NCI-H2107 treated with DMSO at 0.1 percent for 48 hours (cell line): ENCODE data around the gene MRFAP1.
"Not testable (repeated sequence)": the region's sequence is repeated elsewhere in the genome, so short reads cannot be mapped to it uniquely, and the experiment has no call there.

Source experiments
- DNase-seq: peaks from one replicate; lab custom pipeline; 2025; ENCODE audit not compliant: unreplicated experiment; lab: John Stamatoyannopoulos, UW

Gene MRFAP1

GRCh38 chr4:6633091-6633906 is 7.2 kb upstream of the MRFAP1 start:
- peak; percentile 56 for DNase-seq

- no peak for DNase-seq
Measured at GRCh38 chr4:6634746-6635145, 5.7 kb upstream of the MRFAP1 start.

GRCh38 chr4:6639137-6639680 is 1.3 kb upstream of the MRFAP1 start:
- no peak for DNase-seq

GRCh38 chr4:6641164-6641970 is 882 bp downstream of the MRFAP1 start:
- no peak for DNase-seq

- DNase-seq, result no peak
Measured at GRCh38 chr4:6641971-6642320, 1.5 kb downstream of the MRFAP1 start.

DNA sequence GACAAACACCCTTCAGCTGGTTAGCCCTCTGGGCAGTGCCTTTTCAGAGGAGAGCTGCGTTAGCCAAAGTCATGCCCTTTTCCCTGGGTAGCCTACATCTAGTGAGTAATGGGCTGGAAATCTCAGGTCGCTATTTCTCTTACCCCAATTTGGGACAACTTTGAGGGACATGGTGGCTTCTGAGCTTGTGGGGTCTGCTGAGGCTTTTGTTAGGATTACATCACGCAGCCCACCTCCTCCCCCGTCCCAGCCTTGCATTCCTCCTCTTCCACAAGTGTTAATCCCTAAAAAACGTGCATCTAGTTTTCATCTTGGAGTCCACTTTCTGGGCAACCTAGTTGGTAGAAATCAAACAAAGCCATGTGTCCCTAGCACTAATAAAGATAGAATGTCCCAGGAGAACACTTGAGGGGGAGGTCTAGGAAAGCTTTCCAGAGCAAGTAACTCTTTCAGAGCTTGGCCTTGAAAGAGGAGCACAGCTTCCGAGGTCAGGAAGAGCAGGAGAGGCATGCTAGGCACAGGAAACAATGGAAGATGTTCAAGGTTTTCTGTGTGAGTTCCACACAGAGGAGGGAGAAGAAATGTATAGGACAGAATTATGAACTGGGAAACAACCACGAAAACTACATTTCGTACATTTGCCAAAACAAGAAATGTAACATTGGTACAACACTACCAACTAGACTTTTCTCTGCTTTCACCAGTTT is 2.8 kb downstream of the MRFAP1 start:
- DNase-seq, result no peak

DNA sequence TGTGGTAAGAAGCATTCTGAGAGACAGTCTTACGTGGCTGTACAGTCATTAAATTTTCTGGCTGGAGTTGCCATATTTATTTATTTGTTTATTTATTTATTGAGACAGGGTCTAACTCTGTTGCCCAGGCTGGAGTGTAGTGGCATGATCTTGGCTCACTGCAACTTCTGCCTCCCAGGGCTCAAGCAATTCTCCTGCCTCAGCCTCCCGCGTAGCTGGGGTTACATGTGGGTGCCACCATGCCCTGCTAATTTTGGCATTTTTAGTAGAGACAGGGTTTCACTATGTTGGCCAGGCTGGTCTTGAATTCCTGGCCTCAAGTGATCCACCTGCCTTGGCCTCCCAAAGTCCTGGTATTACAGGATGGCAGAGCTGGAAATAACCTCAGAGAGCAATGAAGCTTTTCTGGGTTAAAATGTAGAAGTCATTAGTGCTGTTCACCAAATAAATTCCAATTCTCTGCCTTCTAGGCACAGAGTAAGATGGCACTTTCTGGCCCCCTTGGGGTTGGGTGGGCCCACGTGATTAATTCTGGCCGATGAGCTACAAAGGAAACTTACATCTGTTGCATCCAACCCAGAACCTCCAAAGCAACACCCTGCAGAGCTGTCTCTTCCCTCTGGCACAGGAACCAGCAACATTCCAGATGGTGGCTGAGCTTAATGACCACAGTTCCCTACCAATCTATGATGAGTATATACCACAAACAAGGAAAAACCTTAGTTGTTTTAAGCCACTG is 4.5 kb downstream of the MRFAP1 start:
- DNase-seq, result no peak

GRCh38 chr4:6647169-6647568 is 6.7 kb downstream of the MRFAP1 start:
- DNase-seq, result no peak

GRCh38 chr4:6647582-6648230 is 7.2 kb downstream of the MRFAP1 start:
- DNase-seq, result no peak

GRCh38 chr4:6649216-6649615 is 8.7 kb downstream of the MRFAP1 start:
- no peak for DNase-seq

DNA sequence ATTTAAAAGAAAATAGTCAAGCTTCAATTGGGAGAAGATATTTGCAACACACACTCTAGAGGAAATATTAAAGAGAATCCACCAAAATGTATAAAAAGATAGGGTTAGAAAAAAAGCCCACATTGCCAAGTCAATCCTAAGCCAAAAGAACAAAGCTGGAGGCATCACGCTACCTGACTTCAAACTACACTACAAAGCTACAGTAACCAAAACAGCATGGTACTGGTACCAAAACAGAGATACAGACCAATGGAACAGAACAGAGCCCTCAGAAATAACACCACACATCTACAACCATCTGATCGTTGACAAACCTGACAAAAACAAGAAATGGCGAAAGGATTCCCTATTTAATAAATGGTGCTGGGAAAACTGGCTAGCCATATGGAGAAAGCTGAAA is 13.7 kb downstream of the MRFAP1 start:
- DNase-seq, result not testable (repeated sequence)

DNA sequence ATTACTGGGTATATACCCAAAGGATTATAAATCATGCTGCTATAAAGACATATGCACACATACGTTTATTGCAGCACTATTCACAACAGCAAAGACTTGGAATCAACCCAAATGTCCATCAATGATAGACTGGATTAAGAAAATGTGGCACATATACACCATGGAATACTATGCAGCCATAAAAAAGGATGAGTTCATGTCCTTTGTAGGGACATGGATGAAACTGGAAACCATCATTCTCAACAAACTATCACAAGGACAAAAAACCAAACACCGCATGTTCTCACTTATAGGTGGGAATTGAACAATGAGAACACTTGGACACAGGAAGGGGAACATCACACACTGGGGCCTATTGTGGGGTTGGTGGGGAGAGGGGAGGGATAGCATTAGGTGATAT is 14.8 kb downstream of the MRFAP1 start:
- not testable (repeated sequence) for DNase-seq

DNA sequence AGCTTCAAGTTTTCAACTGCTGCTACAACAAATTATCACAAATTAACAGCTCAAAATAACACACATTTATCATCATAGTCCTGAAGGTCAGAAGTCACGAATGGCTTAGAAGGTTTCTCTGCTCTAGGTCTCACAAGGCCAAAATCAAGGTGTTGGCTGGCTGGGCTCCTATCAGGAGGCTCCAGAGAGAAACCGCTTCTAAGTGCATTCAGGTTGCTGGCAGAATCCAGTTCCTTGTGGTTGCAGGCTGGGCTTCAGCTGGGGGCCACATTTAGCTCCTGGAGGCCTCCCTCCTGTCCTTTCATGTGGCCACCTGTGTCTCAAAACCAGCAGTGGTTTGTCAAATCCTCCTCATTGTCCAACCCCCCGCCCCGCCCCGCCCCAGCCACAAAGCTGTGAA is 15.4 kb downstream of the MRFAP1 start:
- DNase-seq, result no peak

DNA sequence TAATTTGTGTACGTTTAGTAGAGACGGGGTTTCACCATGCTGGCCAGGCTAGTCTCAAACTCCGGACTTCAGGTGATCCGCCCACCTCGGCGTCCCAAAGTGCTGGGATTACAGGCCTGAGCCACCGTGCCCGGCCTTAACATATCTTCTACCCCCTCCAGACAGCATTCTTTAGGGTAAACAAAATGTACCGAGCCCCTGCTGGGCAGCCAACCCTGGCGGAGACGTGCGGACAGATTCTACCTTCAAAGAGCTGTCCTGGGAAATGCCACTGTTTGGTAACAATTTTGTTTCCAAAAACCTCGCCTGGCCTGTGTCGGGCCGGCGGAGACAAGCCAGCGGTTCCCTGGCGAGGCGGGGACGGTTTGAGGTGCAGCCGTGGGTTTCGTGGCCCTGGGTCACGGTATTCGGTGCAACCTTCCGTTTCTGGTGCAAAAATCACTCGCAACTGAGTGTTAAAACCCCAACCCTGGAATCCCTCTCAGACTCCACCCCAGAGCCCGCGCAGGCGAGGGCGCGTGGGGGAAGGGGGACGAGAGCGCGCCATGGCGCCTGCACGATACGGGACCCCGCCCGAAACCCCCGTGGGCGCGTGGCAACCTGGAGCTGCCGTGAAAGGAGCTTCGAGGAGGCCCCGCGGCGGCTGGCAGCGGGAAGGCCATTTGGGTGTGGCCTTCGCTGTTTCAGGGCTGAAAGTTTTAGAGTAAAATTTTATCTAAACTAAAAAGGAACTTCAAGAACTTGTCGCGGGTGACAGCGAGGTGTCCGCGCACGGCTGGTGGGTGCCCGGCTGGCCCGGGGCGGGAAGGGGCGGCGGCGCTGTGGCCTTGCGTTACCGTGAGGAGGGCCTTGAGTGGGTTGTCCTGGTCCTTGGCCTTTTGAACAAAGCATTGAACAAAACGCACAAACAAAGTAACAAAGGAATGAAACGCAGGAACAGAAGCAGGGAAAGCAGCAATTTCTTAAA is 17.0 kb downstream of the MRFAP1 start:
- no peak for DNase-seq

GRCh38 chr4:6658209-6658595 is 17.7 kb downstream of the MRFAP1 start:
- no peak for DNase-seq

- no peak for DNase-seq
Measured at GRCh38 chr4:6658597-6659075, 18.2 kb downstream of the MRFAP1 start.

DNA sequence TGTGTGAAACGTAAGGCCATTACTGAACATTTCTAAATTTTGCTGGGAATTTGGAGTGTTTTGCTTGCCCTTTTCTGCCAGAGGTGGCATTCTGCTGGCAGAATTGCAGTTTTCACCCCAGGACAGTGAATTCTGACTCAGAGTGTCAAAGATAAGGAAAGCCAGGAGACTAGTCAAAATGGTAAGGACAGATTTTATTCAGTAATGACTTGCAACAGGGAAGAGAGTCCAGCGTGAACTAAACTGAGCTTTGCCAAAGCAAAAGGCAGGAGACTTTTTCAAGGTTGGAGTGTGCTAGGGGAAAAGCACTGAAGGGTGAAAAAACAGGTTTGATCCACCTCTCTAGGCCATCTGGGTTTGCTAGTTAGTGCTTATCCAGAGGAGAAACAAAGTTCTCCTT is 19.4 kb downstream of the MRFAP1 start:
- no peak for DNase-seq

DNA sequence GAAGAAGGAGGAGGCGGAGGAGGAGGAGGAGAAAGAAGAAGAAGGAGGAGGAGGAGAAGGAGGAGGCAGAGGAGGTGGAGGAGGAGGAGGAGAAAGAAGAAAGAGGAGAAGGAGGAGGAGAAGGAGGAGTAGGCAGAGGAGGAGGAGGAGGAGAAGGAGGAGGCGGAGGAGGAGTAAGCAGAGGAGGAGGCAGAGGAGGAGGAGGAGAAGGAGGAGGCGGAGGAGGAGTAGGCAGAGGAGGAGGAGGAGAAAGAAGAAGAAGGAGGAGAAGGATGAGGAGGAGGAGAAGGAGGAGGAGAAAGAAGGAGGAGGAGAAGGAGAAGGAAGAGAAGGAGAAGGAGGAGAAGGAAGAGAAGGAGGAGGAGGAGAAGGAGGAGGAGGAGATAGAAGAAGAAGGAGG is 19.9 kb downstream of the MRFAP1 start:
- DNase-seq, result no peak

GRCh38 chr4:6662591-6662990 is 22.1 kb downstream of the MRFAP1 start:
- no peak for DNase-seq
